SK-N-SH treated with all-trans-retinoic acid at 6 μM for 48 hours (cell line): ENCODE results near the gene CROCC2.

Experiments used
- OSR1 ChIP-seq: fragments of 250-450 bp; sonication (Bioruptor Pico); IDR thresholded peaks from 2 replicates; pipeline ENCODE4 v1.8.0; 2022; ENCODE audit warnings: moderate library complexity, mild to moderate bottlenecking, inconsistent platforms
- PPARA ChIP-seq: fragments of 250-450 bp; sonication (Bioruptor Pico); IDR thresholded peaks from 2 replicates; pipeline ENCODE4 v1.5.0; 2020; ENCODE audit warnings: mild to moderate bottlenecking, borderline replicate concordance
- RARB ChIP-seq: fragments of 250-450 bp; sonication (Bioruptor Pico); IDR thresholded peaks from 2 replicates; pipeline ENCODE4 v1.8.0; 2021; ENCODE audit warnings: mild to moderate bottlenecking, moderate library complexity
- ZFP3 ChIP-seq: fragments of 250-450 bp; sonication (Bioruptor Pico); IDR thresholded peaks from 2 replicates; pipeline ENCODE4 v1.5.0; 2020; ENCODE audit warnings: mild to moderate bottlenecking, moderate library complexity
- ZFP30 ChIP-seq: fragments of 450-650 bp; formaldehyde crosslinking; IDR thresholded peaks from 2 replicates; pipeline ENCODE4 v1.5.0; 2022; ENCODE audit warnings: mild to moderate bottlenecking, moderate library complexity
- ZNF70 ChIP-seq: fragments of 450-650 bp; formaldehyde crosslinking; IDR thresholded peaks from 2 replicates; pipeline ENCODE4 v1.5.0; 2020; ENCODE audit warnings: mild to moderate bottlenecking, moderate library complexity
- ZNF8 ChIP-seq: fragments of 450-650 bp; formaldehyde crosslinking; IDR thresholded peaks from 2 replicates; pipeline ENCODE4 v1.5.0; 2020; ENCODE audit warnings: mild to moderate bottlenecking, moderate library complexity
- TF ChIP-seq, protein P1 (sequence below): fragments of 250-450 bp; sonication (Bioruptor Pico); IDR thresholded peaks from 2 replicates; pipeline ENCODE4 v1.8.0; 2021; ENCODE audit warnings: low read depth, mild to moderate bottlenecking, moderate library complexity, borderline replicate concordance
- TF ChIP-seq, protein P2 (sequence below): fragments of 250-450 bp; sonication (Bioruptor Pico); IDR thresholded peaks from 2 replicates; pipeline ENCODE4 v1.8.0; 2020; ENCODE audit warnings: mild to moderate bottlenecking, moderate library complexity, borderline replicate concordance
- TF ChIP-seq, protein P3 (sequence below): fragments of 250-450 bp; sonication (Bioruptor Pico); IDR thresholded peaks from 2 replicates; pipeline ENCODE4 v1.5.1; 2020; ENCODE audit warnings: low read depth, mild to moderate bottlenecking, moderate library complexity

DNA sequence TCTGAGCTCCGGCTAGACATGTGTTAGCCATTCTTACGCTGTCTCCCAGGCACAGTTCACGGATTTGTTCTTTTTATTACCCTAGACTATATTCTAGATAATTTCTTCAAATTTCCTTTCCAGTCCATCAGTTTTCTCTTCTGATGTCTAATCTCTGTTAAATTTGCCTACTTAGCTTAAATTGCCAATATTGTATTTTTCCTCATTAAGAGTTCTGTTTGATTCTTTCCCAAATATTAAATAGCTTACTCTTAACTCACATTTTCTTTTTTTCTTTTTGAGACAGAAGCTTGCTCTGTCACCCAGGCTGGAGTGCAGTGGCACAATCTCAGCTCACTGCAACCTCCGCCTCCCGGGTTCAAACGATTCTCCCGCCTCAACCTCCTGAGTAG is 21.2 kb downstream of the CROCC2 start:
- TF ChIP-seq, protein P1, sequence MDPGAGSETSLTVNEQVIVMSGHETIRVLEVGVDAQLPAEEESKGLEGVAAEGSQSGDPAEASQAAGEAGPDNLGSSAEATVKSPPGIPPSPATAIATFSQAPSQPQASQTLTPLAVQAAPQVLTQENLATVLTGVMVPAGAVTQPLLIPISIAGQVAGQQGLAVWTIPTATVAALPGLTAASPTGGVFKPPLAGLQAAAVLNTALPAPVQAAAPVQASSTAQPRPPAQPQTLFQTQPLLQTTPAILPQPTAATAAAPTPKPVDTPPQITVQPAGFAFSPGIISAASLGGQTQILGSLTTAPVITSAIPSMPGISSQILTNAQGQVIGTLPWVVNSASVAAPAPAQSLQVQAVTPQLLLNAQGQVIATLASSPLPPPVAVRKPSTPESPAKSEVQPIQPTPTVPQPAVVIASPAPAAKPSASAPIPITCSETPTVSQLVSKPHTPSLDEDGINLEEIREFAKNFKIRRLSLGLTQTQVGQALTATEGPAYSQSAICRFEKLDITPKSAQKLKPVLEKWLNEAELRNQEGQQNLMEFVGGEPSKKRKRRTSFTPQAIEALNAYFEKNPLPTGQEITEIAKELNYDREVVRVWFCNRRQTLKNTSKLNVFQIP (CRISPR knock-in tag) = no peak
- TF ChIP-seq RARB (CRISPR knock-in tag) = no peak
- no peak for TF ChIP-seq ZFP3 (CRISPR knock-in tag)
- TF ChIP-seq ZFP30 = no peak
- TF ChIP-seq, protein P2, sequence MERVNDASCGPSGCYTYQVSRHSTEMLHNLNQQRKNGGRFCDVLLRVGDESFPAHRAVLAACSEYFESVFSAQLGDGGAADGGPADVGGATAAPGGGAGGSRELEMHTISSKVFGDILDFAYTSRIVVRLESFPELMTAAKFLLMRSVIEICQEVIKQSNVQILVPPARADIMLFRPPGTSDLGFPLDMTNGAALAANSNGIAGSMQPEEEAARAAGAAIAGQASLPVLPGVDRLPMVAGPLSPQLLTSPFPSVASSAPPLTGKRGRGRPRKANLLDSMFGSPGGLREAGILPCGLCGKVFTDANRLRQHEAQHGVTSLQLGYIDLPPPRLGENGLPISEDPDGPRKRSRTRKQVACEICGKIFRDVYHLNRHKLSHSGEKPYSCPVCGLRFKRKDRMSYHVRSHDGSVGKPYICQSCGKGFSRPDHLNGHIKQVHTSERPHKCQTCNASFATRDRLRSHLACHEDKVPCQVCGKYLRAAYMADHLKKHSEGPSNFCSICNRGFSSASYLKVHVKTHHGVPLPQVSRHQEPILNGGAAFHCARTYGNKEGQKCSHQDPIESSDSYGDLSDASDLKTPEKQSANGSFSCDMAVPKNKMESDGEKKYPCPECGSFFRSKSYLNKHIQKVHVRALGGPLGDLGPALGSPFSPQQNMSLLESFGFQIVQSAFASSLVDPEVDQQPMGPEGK = no peak
- no peak for TF ChIP-seq ZNF70 (CRISPR knock-in tag)
- no peak for TF ChIP-seq OSR1 (CRISPR knock-in tag)
- TF ChIP-seq, protein P3, sequence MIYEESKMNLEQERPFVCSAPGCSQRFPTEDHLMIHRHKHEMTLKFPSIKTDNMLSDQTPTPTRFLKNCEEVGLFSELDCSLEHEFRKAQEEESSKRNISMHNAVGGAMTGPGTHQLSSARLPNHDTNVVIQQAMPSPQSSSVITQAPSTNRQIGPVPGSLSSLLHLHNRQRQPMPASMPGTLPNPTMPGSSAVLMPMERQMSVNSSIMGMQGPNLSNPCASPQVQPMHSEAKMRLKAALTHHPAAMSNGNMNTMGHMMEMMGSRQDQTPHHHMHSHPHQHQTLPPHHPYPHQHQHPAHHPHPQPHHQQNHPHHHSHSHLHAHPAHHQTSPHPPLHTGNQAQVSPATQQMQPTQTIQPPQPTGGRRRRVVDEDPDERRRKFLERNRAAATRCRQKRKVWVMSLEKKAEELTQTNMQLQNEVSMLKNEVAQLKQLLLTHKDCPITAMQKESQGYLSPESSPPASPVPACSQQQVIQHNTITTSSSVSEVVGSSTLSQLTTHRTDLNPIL (CRISPR knock-in tag) = no peak
- no peak for TF ChIP-seq PPARA (CRISPR knock-in tag)
- no peak for TF ChIP-seq ZNF8 (CRISPR knock-in tag)
